ENCODE results near the gene ASXL3.

Gene ASXL3

GRCh38 chr18:33664241-33664874, 86.3 kb downstream of the ASXL3 start:
- no peak for DNase-seq (ENCODE audit: low read depth)
- no peaks in the 10 kb centered on the region for H3K9me3 ChIP-seq (ENCODE audit: control insufficient read depth, low read length)
- no peaks in the 10 kb centered on the region for H3K27me3 ChIP-seq (replicated peaks; ENCODE audit: control insufficient read depth, insufficient read depth, low read length)
- no peak overlapping the region for H3K9ac ChIP-seq (ENCODE audit: low read length)
- no peaks in the 10 kb centered on the region for H3K36me3 ChIP-seq (ENCODE audit: control insufficient read depth, insufficient read depth, low read length, severe bottlenecking)
- no peak overlapping the region for H3K4me3 ChIP-seq (ENCODE audit: low read length)
- no peaks in the 10 kb centered on the region for H3K4me1 ChIP-seq (ENCODE audit: control insufficient read depth, insufficient read depth, low read length)

DNA sequence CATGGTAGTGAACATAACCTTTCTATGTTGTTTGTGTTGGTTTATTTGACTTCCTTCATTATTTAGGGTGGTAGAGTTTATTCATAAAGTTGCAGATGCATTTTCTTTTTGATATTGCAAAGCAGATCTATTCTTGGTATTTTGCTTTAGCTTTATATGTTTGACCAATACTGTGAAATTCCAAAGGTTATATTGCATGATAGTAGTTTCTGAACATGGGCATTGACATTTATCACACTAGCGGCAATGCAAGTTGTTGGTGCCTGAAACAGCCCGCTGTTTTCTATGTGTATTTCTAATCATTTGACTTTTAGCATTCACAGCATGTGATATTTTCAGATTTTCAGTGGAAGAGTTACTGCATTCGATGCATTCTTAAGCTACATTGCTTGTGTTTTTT, 87.2 kb downstream of the ASXL3 start:
- H3K27me3 ChIP-seq (replicated peaks; ENCODE audit: control insufficient read depth, insufficient read depth, low read length): no peaks in the 10 kb centered on the region
- H3K36me3 ChIP-seq (ENCODE audit: control insufficient read depth, insufficient read depth, low read length, severe bottlenecking): no peaks in the 10 kb centered on the region
- no peak overlapping the region for H3K9ac ChIP-seq (ENCODE audit: low read length)
- H3K4me3 ChIP-seq (ENCODE audit: low read length): no peak overlapping the region
- no peaks in the 10 kb centered on the region for H3K4me1 ChIP-seq (ENCODE audit: control insufficient read depth, insufficient read depth, low read length)
- DNase-seq (ENCODE audit: low read depth): no peak
- no peaks in the 10 kb centered on the region for H3K9me3 ChIP-seq (ENCODE audit: control insufficient read depth, low read length)

GRCh38 chr18:33665641-33666040, 87.6 kb downstream of the ASXL3 start:
- Histone ChIP-seq H3K36me3 (ENCODE audit: control insufficient read depth, insufficient read depth, low read length, severe bottlenecking) (no peaks in the 10 kb centered on the region), H3K9me3 (ENCODE audit: control insufficient read depth, low read length) (no peaks in the 10 kb centered on the region), H3K9ac (ENCODE audit: low read length) (no peak overlapping the region), H3K27me3 (replicated peaks; ENCODE audit: control insufficient read depth, insufficient read depth, low read length) (no peaks in the 10 kb centered on the region), H3K4me3 (ENCODE audit: low read length) (no peak overlapping the region), H3K4me1 (ENCODE audit: control insufficient read depth, insufficient read depth, low read length) (no peaks in the 10 kb centered on the region)
- DNase-seq (ENCODE audit: low read depth): no peak

DNA sequence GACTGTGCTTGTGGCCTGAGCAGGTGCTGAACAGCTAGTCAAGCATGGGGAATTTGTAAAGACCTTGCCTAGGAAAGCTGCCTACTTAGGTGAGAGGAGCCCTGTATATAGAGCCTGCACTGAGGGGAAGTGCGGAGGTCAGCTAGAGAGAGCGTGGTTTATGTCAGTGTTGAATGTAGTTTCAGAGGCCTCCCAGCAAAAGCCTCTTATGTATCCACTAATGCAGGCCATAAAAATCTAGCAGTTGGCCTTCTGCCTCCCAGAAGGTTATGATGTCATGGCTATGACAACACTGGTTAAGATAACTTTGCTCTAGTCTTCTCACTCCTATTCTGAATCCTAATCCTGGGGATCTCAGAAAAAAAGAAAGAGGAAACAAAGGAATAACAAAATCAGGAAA, 88.9 kb downstream of the ASXL3 start:
- Histone ChIP-seq H3K4me3 (ENCODE audit: low read length) (no peak overlapping the region), H3K4me1 (ENCODE audit: control insufficient read depth, insufficient read depth, low read length) (no peaks in the 10 kb centered on the region), H3K27me3 (replicated peaks; ENCODE audit: control insufficient read depth, insufficient read depth, low read length) (no peaks in the 10 kb centered on the region), H3K9me3 (ENCODE audit: control insufficient read depth, low read length) (no peaks in the 10 kb centered on the region), H3K36me3 (ENCODE audit: control insufficient read depth, insufficient read depth, low read length, severe bottlenecking) (no peaks in the 10 kb centered on the region), H3K9ac (ENCODE audit: low read length) (no peak overlapping the region)
- no peak for DNase-seq (ENCODE audit: low read depth)

DNA sequence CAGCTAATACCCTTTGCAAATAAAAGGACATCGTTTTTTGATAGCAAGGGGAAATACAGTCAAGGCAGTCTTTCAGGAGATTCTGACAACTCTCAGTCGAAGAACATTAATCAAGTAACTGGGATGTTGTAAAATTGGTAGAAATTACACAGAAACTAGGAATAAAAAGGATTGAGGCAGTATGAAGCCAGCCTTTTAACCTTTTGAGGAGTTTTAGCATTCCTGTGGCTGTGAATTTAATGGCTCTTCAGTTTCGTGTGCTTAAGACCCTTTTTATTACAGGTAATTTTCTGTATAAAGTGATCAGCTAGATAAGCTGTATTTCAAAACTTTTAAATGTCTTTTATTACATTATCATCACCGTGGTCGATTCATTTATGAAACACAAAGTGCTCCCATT, 91.6 kb downstream of the ASXL3 start:
- no peak for DNase-seq (ENCODE audit: low read depth)
- Histone ChIP-seq H3K9me3 (ENCODE audit: control insufficient read depth, low read length) (no peaks in the 10 kb centered on the region), H3K27me3 (replicated peaks; ENCODE audit: control insufficient read depth, insufficient read depth, low read length) (no peaks in the 10 kb centered on the region), H3K36me3 (ENCODE audit: control insufficient read depth, insufficient read depth, low read length, severe bottlenecking) (no peaks in the 10 kb centered on the region), H3K4me1 (ENCODE audit: control insufficient read depth, insufficient read depth, low read length) (no peaks in the 10 kb centered on the region), H3K4me3 (ENCODE audit: low read length) (no peak overlapping the region), H3K9ac (ENCODE audit: low read length) (no peak overlapping the region)

DNA sequence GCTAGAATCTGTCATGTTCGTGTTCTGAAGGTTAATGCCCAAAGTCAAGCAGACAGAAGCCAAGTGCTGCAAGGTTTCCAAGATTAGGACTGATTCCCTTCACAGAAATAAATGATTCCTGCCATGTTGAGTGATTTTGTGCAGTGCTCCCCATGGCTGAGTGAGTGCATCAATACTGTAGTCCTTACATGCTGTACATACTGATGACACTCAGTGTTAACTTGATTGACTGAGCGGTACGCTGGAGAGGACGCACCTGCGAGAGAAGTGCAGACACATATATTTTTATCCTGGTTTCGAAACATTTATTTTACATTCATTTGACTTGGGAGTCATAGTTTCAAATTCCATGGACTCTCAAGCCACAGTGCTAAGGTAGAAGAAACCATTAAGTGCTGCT, 92.0 kb downstream of the ASXL3 start:
- no peak for DNase-seq (ENCODE audit: low read depth)
- Histone ChIP-seq H3K9me3 (ENCODE audit: control insufficient read depth, low read length) (no peaks in the 10 kb centered on the region), H3K27me3 (replicated peaks; ENCODE audit: control insufficient read depth, insufficient read depth, low read length) (no peaks in the 10 kb centered on the region), H3K4me3 (ENCODE audit: low read length) (no peak overlapping the region), H3K4me1 (ENCODE audit: control insufficient read depth, insufficient read depth, low read length) (no peaks in the 10 kb centered on the region), H3K9ac (ENCODE audit: low read length) (no peak overlapping the region), H3K36me3 (ENCODE audit: control insufficient read depth, insufficient read depth, low read length, severe bottlenecking) (no peaks in the 10 kb centered on the region)

DNA sequence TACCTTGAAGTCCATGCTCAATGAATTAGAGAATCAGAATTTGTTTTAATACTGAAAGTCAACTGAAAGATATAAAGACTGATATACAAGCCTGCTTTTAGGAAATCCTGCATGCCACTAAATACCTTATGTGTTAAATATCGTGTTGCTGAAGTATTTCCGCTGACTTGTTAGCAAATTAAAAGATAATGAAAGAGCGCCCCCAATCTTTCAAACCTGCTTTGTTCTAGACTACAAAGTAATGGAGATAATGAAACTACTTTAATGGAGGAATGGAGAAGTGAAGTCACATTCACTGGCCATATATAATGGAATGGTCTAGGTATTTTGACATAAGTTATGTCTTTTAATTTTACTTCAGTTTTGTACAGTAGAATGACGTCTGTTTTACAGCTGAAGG, 95.7 kb downstream of the ASXL3 start:
- Histone ChIP-seq H3K9me3 (ENCODE audit: control insufficient read depth, low read length) (no peaks in the 10 kb centered on the region), H3K9ac (ENCODE audit: low read length) (no peak overlapping the region), H3K27me3 (replicated peaks; ENCODE audit: control insufficient read depth, insufficient read depth, low read length) (no peaks in the 10 kb centered on the region), H3K36me3 (ENCODE audit: control insufficient read depth, insufficient read depth, low read length, severe bottlenecking) (no peaks in the 10 kb centered on the region), H3K4me3 (ENCODE audit: low read length) (no peak overlapping the region), H3K4me1 (ENCODE audit: control insufficient read depth, insufficient read depth, low read length) (no peaks in the 10 kb centered on the region)
- no peak for DNase-seq (ENCODE audit: low read depth)

GRCh38 chr18:33676593-33676992, 98.6 kb downstream of the ASXL3 start:
- H3K36me3 ChIP-seq (ENCODE audit: control insufficient read depth, insufficient read depth, low read length, severe bottlenecking): no peaks in the 10 kb centered on the region
- no peaks in the 10 kb centered on the region for H3K27me3 ChIP-seq (replicated peaks; ENCODE audit: control insufficient read depth, insufficient read depth, low read length)
- no peak for DNase-seq (ENCODE audit: low read depth)
- H3K9ac ChIP-seq (ENCODE audit: low read length): no peak overlapping the region
- no peak overlapping the region for H3K4me3 ChIP-seq (ENCODE audit: low read length)
- no peaks in the 10 kb centered on the region for H3K4me1 ChIP-seq (ENCODE audit: control insufficient read depth, insufficient read depth, low read length)
- H3K9me3 ChIP-seq (ENCODE audit: control insufficient read depth, low read length): no peaks in the 10 kb centered on the region

- no peaks in the 10 kb centered on the region for H3K9me3 ChIP-seq (ENCODE audit: control insufficient read depth, low read length)
- no peaks in the 10 kb centered on the region for H3K4me1 ChIP-seq (ENCODE audit: control insufficient read depth, insufficient read depth, low read length)
- DNase-seq (ENCODE audit: low read depth): no peak
- H3K36me3 ChIP-seq (ENCODE audit: control insufficient read depth, insufficient read depth, low read length, severe bottlenecking): no peaks in the 10 kb centered on the region
- no peak overlapping the region for H3K4me3 ChIP-seq (ENCODE audit: low read length)
- no peak overlapping the region for H3K9ac ChIP-seq (ENCODE audit: low read length)
- no peaks in the 10 kb centered on the region for H3K27me3 ChIP-seq (replicated peaks; ENCODE audit: control insufficient read depth, insufficient read depth, low read length)
These were observed 99.9 kb downstream of the ASXL3 start for GRCh38 chr18:33677891-33678290.

- no peak overlapping the region for H3K9ac ChIP-seq (ENCODE audit: low read length)
- H3K36me3 ChIP-seq (ENCODE audit: control insufficient read depth, insufficient read depth, low read length, severe bottlenecking): no peaks in the 10 kb centered on the region
- H3K4me1 ChIP-seq (ENCODE audit: control insufficient read depth, insufficient read depth, low read length): no peaks in the 10 kb centered on the region
- H3K9me3 ChIP-seq (ENCODE audit: control insufficient read depth, low read length): no peaks in the 10 kb centered on the region
- no peak overlapping the region for H3K4me3 ChIP-seq (ENCODE audit: low read length)
- no peaks in the 10 kb centered on the region for H3K27me3 ChIP-seq (replicated peaks; ENCODE audit: control insufficient read depth, insufficient read depth, low read length)
- no peak for DNase-seq (ENCODE audit: low read depth)
These were observed 104.4 kb downstream of the ASXL3 start for GRCh38 chr18:33682436-33682835.

DNA sequence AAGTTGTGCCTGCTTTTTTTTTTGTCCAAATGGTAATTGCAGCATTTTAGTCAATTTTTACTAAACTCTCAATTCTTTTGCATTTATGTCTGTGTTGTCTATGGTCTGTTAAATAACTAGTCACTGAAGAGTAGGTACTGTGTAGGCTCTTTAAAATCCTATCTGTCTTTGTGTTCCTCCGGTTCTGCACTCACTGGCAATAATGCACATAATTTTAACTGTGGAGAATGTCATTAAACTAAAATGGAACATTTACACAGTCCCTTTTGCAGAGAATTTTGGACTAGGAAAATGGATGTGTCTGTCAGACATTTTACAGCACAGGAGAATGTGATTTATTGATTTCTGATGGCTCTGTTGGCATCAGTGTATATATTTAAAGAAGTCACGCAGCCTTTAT, 116.6 kb downstream of the ASXL3 start:
- Histone ChIP-seq H3K27me3 (replicated peaks; ENCODE audit: control insufficient read depth, insufficient read depth, low read length) (no peaks in the 10 kb centered on the region), H3K4me1 (ENCODE audit: control insufficient read depth, insufficient read depth, low read length) (no peaks in the 10 kb centered on the region)

More for the DNA sequence above, 116.6 kb downstream of the ASXL3 start:
- Histone ChIP-seq H3K9ac (ENCODE audit: low read length) (no peak overlapping the region), H3K9me3 (ENCODE audit: control insufficient read depth, low read length) (no peaks in the 10 kb centered on the region), H3K4me3 (ENCODE audit: low read length) (no peak overlapping the region), H3K36me3 (ENCODE audit: control insufficient read depth, insufficient read depth, low read length, severe bottlenecking) (no peaks in the 10 kb centered on the region)
- DNase-seq (ENCODE audit: low read depth): no peak
